IMR-90 (cell line): ENCODE measurements around the gene STXBP2. TPM values are rescaled to one million over a fixed set of nuclear protein-coding genes. Genes with fewer than 3 reads are reported as not detected.

Source experiments
- ATAC-seq: fragments of 200-7000 bp; cut with Tn5 transposase; 2 replicates; pipeline ENCODE4 v1.9.1; 2020; ENCODE audit warnings: low read depth, mild to moderate bottlenecking, moderate library complexity
- BruUV-seq: library from RNA; stranded (reverse); fragments of 400-500 nt; replicated peaks from 2 replicates; lab custom pipeline; 2021; lab: Mats Ljungman, UMichigan
- CTCF ChIA-PET: fragments of 300-600 bp; formaldehyde crosslinking; extraction: SDS; loops from one replicate; lab custom pipeline; 2021; ENCODE audit warnings: antibody characterized with exemption; lab: Yijun Ruan, JAX
- POLR2A ChIA-PET: fragments of 300-600 bp; sonication (Branson Sonifier 250); formaldehyde crosslinking; loops from one replicate; lab custom pipeline; 2022; ENCODE audit warnings: antibody characterized with exemption; ENCODE audit not compliant: unreplicated experiment; lab: Charles Lee
- DNase-seq: peaks from one replicate; pipeline ENCODE4 v3.0.0; 2013
- H2AFZ ChIP-seq: replicated peaks from 2 replicates; pipeline ENCODE3; 2013; ENCODE audit warnings: low read length, mild to moderate bottlenecking; ENCODE audit not compliant: poor library complexity
- H2AK5ac ChIP-seq: 2 replicates; pipeline ENCODE4 v1.6.1; 2013; ENCODE audit warnings: low read depth, low read length, inconsistent platforms
- H2AK9ac ChIP-seq: replicated peaks from 2 replicates; pipeline ENCODE3; 2013; ENCODE audit warnings: mild to moderate bottlenecking, low read depth, low read length, moderate library complexity; ENCODE audit not compliant: poor library complexity
- H2BK120ac ChIP-seq: 2 replicates; pipeline ENCODE4 v1.6.1; 2013; ENCODE audit warnings: low read depth, low read length, inconsistent platforms
- H2BK15ac ChIP-seq: 3 replicates; pipeline ENCODE4 v1.6.1; 2013; ENCODE audit warnings: low read depth, low read length, inconsistent platforms
- H2BK20ac ChIP-seq: 2 replicates; pipeline ENCODE4 v1.6.1; 2013; ENCODE audit warnings: low read depth, mild to moderate bottlenecking, inconsistent platforms, low read length, moderate library complexity
- H2BK5ac ChIP-seq: 2 replicates; pipeline ENCODE4 v1.6.1; 2013; ENCODE audit warnings: mild to moderate bottlenecking, low read depth, low read length, inconsistent platforms; ENCODE audit not compliant: poor library complexity, severe bottlenecking
- H3K14ac ChIP-seq: replicated peaks from 2 replicates; pipeline ENCODE4 v1.6.1; 2013; ENCODE audit warnings: low read depth, low read length, inconsistent platforms
- H3K18ac ChIP-seq: 2 replicates; pipeline ENCODE4 v1.6.1; 2013; ENCODE audit warnings: low read depth, low read length, control low read depth
- H3K23ac ChIP-seq: 2 replicates; pipeline ENCODE4 v1.6.1; 2013; ENCODE audit warnings: low read depth, low read length, inconsistent platforms
- H3K27ac ChIP-seq: 2 replicates; pipeline ENCODE4 v1.5.1; 2013; ENCODE audit warnings: mild to moderate bottlenecking, control low read depth, low read length; ENCODE audit not compliant: insufficient read depth
- H3K27me3 ChIP-seq: 2 replicates; pipeline ENCODE4 v1.6.1; 2013; ENCODE audit warnings: low read length; ENCODE audit not compliant: control insufficient read depth, insufficient read depth
- H3K36me3 ChIP-seq: 2 replicates; pipeline ENCODE4 v1.6.1; 2013; ENCODE audit warnings: low read length, mixed read lengths; ENCODE audit not compliant: control insufficient read depth, insufficient read depth
- H3K4ac ChIP-seq: 2 replicates; pipeline ENCODE4 v1.6.1; 2013; ENCODE audit warnings: low read depth, low read length, inconsistent platforms
- H3K4me1 ChIP-seq: 2 replicates; pipeline ENCODE4 v1.6.1; 2013; ENCODE audit warnings: low read length, mixed read lengths; ENCODE audit not compliant: control insufficient read depth, insufficient read depth
- H3K4me2 ChIP-seq: 2 replicates; pipeline ENCODE4 v1.6.1; 2013; ENCODE audit warnings: low read depth, mild to moderate bottlenecking, control low read depth, low read length, moderate library complexity
- H3K4me3 ChIP-seq: 2 replicates; pipeline ENCODE4 v1.5.1; 2013; ENCODE audit warnings: low read depth, mild to moderate bottlenecking, control low read depth, low read length, moderate library complexity; ENCODE audit not compliant: insufficient read depth
- H3K56ac ChIP-seq: 2 replicates; pipeline ENCODE4 v1.6.1; 2013; ENCODE audit warnings: low read length, inconsistent platforms; ENCODE audit not compliant: insufficient read depth; ENCODE audit errors: extremely low read depth
- H3K79me1 ChIP-seq, 2 experiments: 2 replicates each; pipeline ENCODE4 v1.6.1; 2013; ENCODE audit warnings: low read length in 2 of 2, inconsistent platforms in 1 of 2, low read depth in 1 of 2
- H3K9ac ChIP-seq: 2 replicates; pipeline ENCODE4 v1.6.1; 2013; ENCODE audit warnings: low read depth, low read length, control low read depth
- H3K9me1 ChIP-seq: 2 replicates; pipeline ENCODE4 v1.6.1; 2013; ENCODE audit warnings: low read length, inconsistent platforms; ENCODE audit not compliant: insufficient read depth
- H3K9me3 ChIP-seq: 2 replicates; pipeline ENCODE4 v1.6.1; 2013; ENCODE audit warnings: low read length; ENCODE audit not compliant: control insufficient read depth, insufficient read depth
- H4K20me1 ChIP-seq: 2 replicates; pipeline ENCODE4 v1.6.1; 2013; ENCODE audit warnings: low read length, inconsistent platforms; ENCODE audit not compliant: insufficient read depth
- H4K5ac ChIP-seq: 2 replicates; pipeline ENCODE4 v1.6.1; 2013; ENCODE audit warnings: mild to moderate bottlenecking, low read depth, low read length, control low read depth
- H4K8ac ChIP-seq, 2 experiments: 2 replicates each; pipeline ENCODE4 v1.6.1; 2013; ENCODE audit warnings: low read depth in 2 of 2, low read length in 2 of 2, control low read depth in 1 of 2, inconsistent platforms in 1 of 2
- H4K91ac ChIP-seq: 2 replicates; pipeline ENCODE4 v1.6.1; 2013; ENCODE audit warnings: low read depth, low read length, inconsistent platforms; ENCODE audit not compliant: insufficient read depth
- BHLHE40 ChIP-seq: fragments of 150-350 bp; IDR thresholded peaks from 2 replicates; pipeline ENCODE4 v1.6.1; 2016; ENCODE audit warnings: mild to moderate bottlenecking, low read depth, low read length
- CEBPB ChIP-seq: IDR thresholded peaks from 2 replicates; pipeline ENCODE4 v1.6.1; 2012; ENCODE audit warnings: low read depth, low read length, improper control_type of control experiment
- CHD1 ChIP-seq: IDR thresholded peaks from 2 replicates; pipeline ENCODE4 v1.6.1; 2012; ENCODE audit warnings: low read depth, low read length, improper control_type of control experiment
- POLR2A ChIP-seq: IDR thresholded peaks from 2 replicates; pipeline ENCODE4 v1.6.1; 2012; ENCODE audit warnings: mild to moderate bottlenecking, low read depth, low read length
- RCOR1 ChIP-seq: IDR thresholded peaks from 2 replicates; pipeline ENCODE4 v1.6.1; 2012; ENCODE audit warnings: mild to moderate bottlenecking, low read length, improper control_type of control experiment; ENCODE audit not compliant: insufficient replicate concordance
- RFX5 ChIP-seq: IDR thresholded peaks from 2 replicates; pipeline ENCODE4 v1.8.0; 2012; ENCODE audit warnings: low read depth, mild to moderate bottlenecking, low read length, moderate library complexity
- SMC3 ChIP-seq: fragments of 150-350 bp; IDR thresholded peaks from 2 replicates; pipeline ENCODE4 v1.6.1; 2016; ENCODE audit warnings: low read depth, mild to moderate bottlenecking, antibody characterized with exemption, low read length, moderate library complexity
- WGBS, 2 experiments: methylation state at CpG; one replicate each; pipeline versions ENCODE4 v1.1.5 to v1.1.7; 2013; ENCODE audit warnings: missing lambda C conversion rate in 2 of 2; ENCODE audit not compliant: insufficient read length in 1 of 2; ENCODE audit errors: extremely low coverage in 2 of 2; 5-methylcytosine and 5-hydroxymethylcytosine counted together
- dilution Hi-C: fragments of 300-500 bp; cut with HindIII; formaldehyde crosslinking; loops from one replicate; pipeline ENCODE4 v1.14.3; 2018; ENCODE audit warnings: low sequenced_read_pairs; ENCODE audit not compliant: unreplicated experiment
- in situ Hi-C: fragments of 300-500 bp; cut with MboI; formaldehyde crosslinking; loops from 3 replicates; pipeline ENCODE4 v1.14.3; 2019; ENCODE audit warnings: low sequenced_read_pairs, inconsistent platforms, mixed read lengths
- intact Hi-C: fragments of 100-400 bp; cut with micrococcal nuclease; formaldehyde crosslinking; loops from 2 replicates; pipeline ENCODE4 v1.10.0; 2022
- polyA plus RNA-seq, 3 experiments: library from polyadenylated mRNA; depleted of rRNA; stranded (reverse); fragments of >200 nt; gene quantifications; 2 replicates each; pipeline ENCODE4 v1.2.3, GENCODE V29; 2012; ENCODE audit warnings: low replicate concordance in 1 of 3
- total RNA-seq: library from RNA; depleted of rRNA; stranded (reverse); fragments of >200 nt; gene quantifications from 2 replicates; pipeline ENCODE4 v1.2.3, GENCODE V29; 2012
- TF ChIP-seq, protein P1 (sequence below): fragments of 150-350 bp; IDR thresholded peaks from 2 replicates; pipeline ENCODE4 v1.6.1; 2016; ENCODE audit warnings: low read depth, mild to moderate bottlenecking, low read length, moderate library complexity, borderline replicate concordance
- TF ChIP-seq, protein P2 (sequence below): conservative IDR thresholded peaks from 2 replicates; pipeline ENCODE4 v1.5.1; 2012; ENCODE audit warnings: mild to moderate bottlenecking, low read depth, low read length, improper control_type of control experiment

The STXBP2 gene
- total and polyA plus RNA-seq, 2 of the 4 experiments (the other 2 are of a cell fraction) = 3.9 to 12.6 TPM

DNA sequence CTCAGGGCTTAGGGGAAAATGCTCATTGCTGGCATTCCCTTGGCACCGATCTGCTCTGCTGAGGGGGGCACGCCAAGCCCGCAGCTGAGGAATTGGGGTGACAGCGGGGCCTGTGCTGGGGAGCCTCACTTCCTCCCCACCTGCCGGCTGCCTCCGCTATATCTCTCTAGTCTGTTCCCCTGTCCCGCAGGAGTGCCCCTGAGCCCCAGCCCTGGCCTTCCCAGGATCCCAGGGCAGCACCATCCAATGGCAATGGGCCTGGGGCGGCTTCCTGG, 9.5 kb downstream of the STXBP2 start:
- Histone ChIP-seq H2BK20ac (no peak overlapping the region), H2AK9ac (no peak overlapping the region), H2BK15ac (no peak overlapping the region), H3K27me3 (peaks cover 7% of the 10 kb centered on the region; the same call in 1 of the 2 replicates), H3K9me3 (no peaks in the 10 kb centered on the region), H2AK5ac (no peak overlapping the region), H3K36me3 (no peaks in the 10 kb centered on the region), H4K8ac (no peak overlapping the region), H3K9ac (no peak overlapping the region), H3K56ac (no peak overlapping the region), H3K79me1 (no peaks in the 10 kb centered on the region), H3K4ac (no peak overlapping the region), H3K4me3 (no peak overlapping the region), H2BK120ac (no peak overlapping the region), H4K5ac (no peak overlapping the region), H3K23ac (no peak overlapping the region), H3K18ac (no peak overlapping the region), H3K4me2 (no peak overlapping the region), H2AFZ (no peak overlapping the region), H3K27ac (no peak overlapping the region), H3K14ac (no peak overlapping the region), H3K4me1 (no peaks in the 10 kb centered on the region), H3K9me1 (no peaks in the 10 kb centered on the region), H2BK5ac (no peak overlapping the region), H4K20me1 (no peaks in the 10 kb centered on the region), H4K91ac (no peak overlapping the region)
- TF ChIP-seq RCOR1 (no peak), CEBPB (no peak), RFX5 (no peak), SMC3 (no peak), POLR2A (no peak), CHD1 (no peak), BHLHE40 (no peak)
- TF ChIP-seq, protein P1, sequence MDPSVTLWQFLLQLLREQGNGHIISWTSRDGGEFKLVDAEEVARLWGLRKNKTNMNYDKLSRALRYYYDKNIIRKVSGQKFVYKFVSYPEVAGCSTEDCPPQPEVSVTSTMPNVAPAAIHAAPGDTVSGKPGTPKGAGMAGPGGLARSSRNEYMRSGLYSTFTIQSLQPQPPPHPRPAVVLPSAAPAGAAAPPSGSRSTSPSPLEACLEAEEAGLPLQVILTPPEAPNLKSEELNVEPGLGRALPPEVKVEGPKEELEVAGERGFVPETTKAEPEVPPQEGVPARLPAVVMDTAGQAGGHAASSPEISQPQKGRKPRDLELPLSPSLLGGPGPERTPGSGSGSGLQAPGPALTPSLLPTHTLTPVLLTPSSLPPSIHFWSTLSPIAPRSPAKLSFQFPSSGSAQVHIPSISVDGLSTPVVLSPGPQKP = no peak
- TF ChIP-seq, protein P2, sequence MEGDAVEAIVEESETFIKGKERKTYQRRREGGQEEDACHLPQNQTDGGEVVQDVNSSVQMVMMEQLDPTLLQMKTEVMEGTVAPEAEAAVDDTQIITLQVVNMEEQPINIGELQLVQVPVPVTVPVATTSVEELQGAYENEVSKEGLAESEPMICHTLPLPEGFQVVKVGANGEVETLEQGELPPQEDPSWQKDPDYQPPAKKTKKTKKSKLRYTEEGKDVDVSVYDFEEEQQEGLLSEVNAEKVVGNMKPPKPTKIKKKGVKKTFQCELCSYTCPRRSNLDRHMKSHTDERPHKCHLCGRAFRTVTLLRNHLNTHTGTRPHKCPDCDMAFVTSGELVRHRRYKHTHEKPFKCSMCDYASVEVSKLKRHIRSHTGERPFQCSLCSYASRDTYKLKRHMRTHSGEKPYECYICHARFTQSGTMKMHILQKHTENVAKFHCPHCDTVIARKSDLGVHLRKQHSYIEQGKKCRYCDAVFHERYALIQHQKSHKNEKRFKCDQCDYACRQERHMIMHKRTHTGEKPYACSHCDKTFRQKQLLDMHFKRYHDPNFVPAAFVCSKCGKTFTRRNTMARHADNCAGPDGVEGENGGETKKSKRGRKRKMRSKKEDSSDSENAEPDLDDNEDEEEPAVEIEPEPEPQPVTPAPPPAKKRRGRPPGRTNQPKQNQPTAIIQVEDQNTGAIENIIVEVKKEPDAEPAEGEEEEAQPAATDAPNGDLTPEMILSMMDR = no peak
- ChIA-PET CTCF (no interaction called here), POLR2A (no interaction called here)
- WGBS, 2 experiments = 40% methylated on average over 1 of the region's 8 CpGs; no CpG with 5 or more reads in 1 of the 2 experiments
- in situ Hi-C loops = no loop called here
- dilution Hi-C loops = no loop called here
- ATAC-seq (no peak), DNase-seq (no peak)
- BruUV-seq = no TSS peak
- intact Hi-C loops = no loop called here
